Parathyroid adenoma (tissue), 2 donors: ENCODE results near the gene KHDRBS1.

ENCODE experiments used
- H2AFZ ChIP-seq: fragments of 300-600 bp; sonication (generic); one replicate; pipeline ENCODE4 v1.7.0; 2017; ENCODE audit warnings: antibody characterized with exemption, mild to moderate bottlenecking
- H3K27ac ChIP-seq: fragments of 300-600 bp; sonication (generic); one replicate; pipeline ENCODE4 v1.7.0; 2017
- H3K27me3 ChIP-seq: fragments of 300-600 bp; sonication (generic); one replicate; pipeline ENCODE4 v1.7.0; 2017; ENCODE audit warnings: low read length; ENCODE audit not compliant: control insufficient read depth, insufficient read depth
- H3K36me3 ChIP-seq: fragments of 300-600 bp; sonication (generic); one replicate; pipeline ENCODE4 v1.7.0; 2017; ENCODE audit warnings: low read length; ENCODE audit not compliant: control insufficient read depth, insufficient read depth
- H3K4me1 ChIP-seq: fragments of 300-600 bp; sonication (generic); one replicate; pipeline ENCODE4 v1.7.0; 2017; ENCODE audit warnings: control low read depth
- H3K4me2 ChIP-seq: fragments of 300-600 bp; sonication (generic); one replicate; pipeline ENCODE4 v1.7.0; 2017; ENCODE audit warnings: low read length
- H3K4me3 ChIP-seq: fragments of 300-600 bp; sonication (generic); one replicate; pipeline ENCODE4 v1.7.0; 2017; ENCODE audit warnings: low read depth, low read length
- H3K79me2 ChIP-seq: fragments of 300-600 bp; sonication (generic); one replicate; pipeline ENCODE4 v1.7.0; 2017; ENCODE audit warnings: control low read depth
- H3K9ac ChIP-seq: fragments of 300-600 bp; sonication (generic); one replicate; pipeline ENCODE4 v1.7.0; 2017; ENCODE audit warnings: mild to moderate bottlenecking
- H3K9me3 ChIP-seq: fragments of 300-600 bp; sonication (generic); one replicate; pipeline ENCODE4 v1.7.0; 2017; ENCODE audit warnings: low read length; ENCODE audit not compliant: control insufficient read depth
- CTCF ChIP-seq: fragments of 300-600 bp; sonication (generic); IDR thresholded peaks from one replicate; pipeline ENCODE4 v1.7.0; 2017; ENCODE audit warnings: antibody characterized with exemption, mild to moderate bottlenecking
- donor health status: primary hyperparathyroidism.

KHDRBS1 gene

GRCh38 chr1:31978843-31979400, 34.7 kb upstream of the KHDRBS1 start:
- Histone ChIP-seq H3K9me3 (no peaks in the 10 kb centered on the region), H3K27me3 (no peaks in the 10 kb centered on the region), H3K79me2 (no peaks in the 10 kb centered on the region), H3K27ac (no peak overlapping the region), H3K4me1 (no peaks in the 10 kb centered on the region), H3K9ac (no peak overlapping the region), H3K36me3 (no peaks in the 10 kb centered on the region), H3K4me2 (no peak overlapping the region), H2AFZ (no peak overlapping the region), H3K4me3 (no peak overlapping the region)
- no peak for TF ChIP-seq CTCF

- Histone ChIP-seq H2AFZ (no peak overlapping the region), H3K4me1 (no peaks in the 10 kb centered on the region), H3K79me2 (no peaks in the 10 kb centered on the region), H3K9me3 (no peaks in the 10 kb centered on the region), H3K4me3 (no peak overlapping the region), H3K27me3 (no peaks in the 10 kb centered on the region), H3K36me3 (no peaks in the 10 kb centered on the region), H3K27ac (no peak overlapping the region), H3K4me2 (no peak overlapping the region), H3K9ac (no peak overlapping the region)
- no peak for TF ChIP-seq CTCF
Observed at GRCh38 chr1:31980835-31981455, 32.7 kb upstream of the KHDRBS1 start.

GRCh38 chr1:31981456-31981839, 32.2 kb upstream of the KHDRBS1 start:
- H3K9ac ChIP-seq: no peak overlapping the region
- H3K4me2 ChIP-seq: no peak overlapping the region
- no peaks in the 10 kb centered on the region for H3K27me3 ChIP-seq
- no peaks in the 10 kb centered on the region for H3K9me3 ChIP-seq
- no peak overlapping the region for H3K4me3 ChIP-seq
- H3K4me1 ChIP-seq: no peaks in the 10 kb centered on the region
- H2AFZ ChIP-seq: no peak overlapping the region
- H3K36me3 ChIP-seq: no peaks in the 10 kb centered on the region
- no peak overlapping the region for H3K27ac ChIP-seq
- TF ChIP-seq CTCF: no peak
- no peaks in the 10 kb centered on the region for H3K79me2 ChIP-seq

- TF ChIP-seq CTCF: no peak
- H3K9me3 ChIP-seq: no peaks in the 10 kb centered on the region
- H3K9ac ChIP-seq: no peak overlapping the region
- no peaks in the 10 kb centered on the region for H3K27me3 ChIP-seq
- no peak overlapping the region for H3K27ac ChIP-seq
- H3K36me3 ChIP-seq: no peaks in the 10 kb centered on the region
- H3K4me2 ChIP-seq: no peak overlapping the region
- H3K79me2 ChIP-seq: no peaks in the 10 kb centered on the region
- no peak overlapping the region for H3K4me3 ChIP-seq
- no peaks in the 10 kb centered on the region for H3K4me1 ChIP-seq
- no peak overlapping the region for H2AFZ ChIP-seq
Observed at GRCh38 chr1:31981972-31982371, 31.7 kb upstream of the KHDRBS1 start.
